Sigmoid colon (tissue), 4 donors: ENCODE results near the gene CADM2.
"Not testable (repeated sequence)": the region's sequence is repeated elsewhere in the genome, so short reads cannot be mapped to it uniquely, and the experiment has no call there.

Experiments used
- POLR2A ChIP-seq, 2 donors: fragments of 450-650 bp; IDR thresholded peaks; one replicate each; pipeline ENCODE4 v1.6.1; 2016; ENCODE audit warnings: antibody characterized with exemption in 2 of 2, mild to moderate bottlenecking in 2 of 2, moderate library complexity in 2 of 2
- POLR2AphosphoS5 ChIP-seq, 4 donors: sonication (generic); formaldehyde crosslinking; IDR thresholded peaks; one replicate each; pipeline ENCODE4 v1.6.1; 2017; ENCODE audit warnings: antibody characterized with exemption in 4 of 4
- TF ChIP-seq, protein P1 (sequence below), 4 experiments: fragments of 450-650 bp in 3 of 4; fragments of 200-600 bp in 1 of 4; IDR thresholded peaks; one replicate each; pipeline ENCODE4 v1.5.1; 2016 to 2019; ENCODE audit warnings: antibody characterized with exemption in 4 of 4, mild to moderate bottlenecking in 3 of 4, moderate library complexity in 2 of 4

DNA sequence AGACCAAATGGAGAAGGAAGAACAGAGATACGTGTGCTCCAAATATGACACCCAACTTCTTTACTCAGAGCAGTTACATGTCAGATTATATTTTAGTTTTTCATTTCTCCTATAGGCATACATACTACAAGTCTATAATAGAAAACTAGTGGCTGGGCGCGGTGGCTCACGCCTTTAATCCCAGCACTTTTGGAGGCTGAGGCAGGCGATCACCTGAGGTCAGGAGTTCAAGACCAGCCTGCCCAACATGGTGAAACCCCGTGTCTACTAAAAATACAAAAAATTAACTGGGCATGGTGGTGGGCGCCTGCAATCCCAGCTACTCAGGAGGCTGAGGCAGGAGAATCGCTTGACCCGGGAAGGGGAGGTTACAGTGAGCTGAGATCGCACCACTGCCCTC, 1030.8 kb downstream of the CADM2 start:
- not testable (repeated sequence) for TF ChIP-seq POLR2A, POLR2AphosphoS5 (IDR thresholded peaks at IDR 0.05)
- TF ChIP-seq, protein P1, sequence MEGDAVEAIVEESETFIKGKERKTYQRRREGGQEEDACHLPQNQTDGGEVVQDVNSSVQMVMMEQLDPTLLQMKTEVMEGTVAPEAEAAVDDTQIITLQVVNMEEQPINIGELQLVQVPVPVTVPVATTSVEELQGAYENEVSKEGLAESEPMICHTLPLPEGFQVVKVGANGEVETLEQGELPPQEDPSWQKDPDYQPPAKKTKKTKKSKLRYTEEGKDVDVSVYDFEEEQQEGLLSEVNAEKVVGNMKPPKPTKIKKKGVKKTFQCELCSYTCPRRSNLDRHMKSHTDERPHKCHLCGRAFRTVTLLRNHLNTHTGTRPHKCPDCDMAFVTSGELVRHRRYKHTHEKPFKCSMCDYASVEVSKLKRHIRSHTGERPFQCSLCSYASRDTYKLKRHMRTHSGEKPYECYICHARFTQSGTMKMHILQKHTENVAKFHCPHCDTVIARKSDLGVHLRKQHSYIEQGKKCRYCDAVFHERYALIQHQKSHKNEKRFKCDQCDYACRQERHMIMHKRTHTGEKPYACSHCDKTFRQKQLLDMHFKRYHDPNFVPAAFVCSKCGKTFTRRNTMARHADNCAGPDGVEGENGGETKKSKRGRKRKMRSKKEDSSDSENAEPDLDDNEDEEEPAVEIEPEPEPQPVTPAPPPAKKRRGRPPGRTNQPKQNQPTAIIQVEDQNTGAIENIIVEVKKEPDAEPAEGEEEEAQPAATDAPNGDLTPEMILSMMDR (IDR thresholded peaks at IDR 0.05): not testable (repeated sequence)
